Endothelial cell of umbilical vein (primary cell): Measurements from ENCODE around the gene PTPRT.

Source experiments
- EZH2 ChIP-seq: IDR thresholded peaks from 2 replicates; pipeline ENCODE4 v1.6.1; 2012; ENCODE audit warnings: borderline replicate concordance, low read depth, mild to moderate bottlenecking, moderate library complexity, low read length, inconsistent platforms; ENCODE audit not compliant: severe bottlenecking
- FOS ChIP-seq: IDR thresholded peaks from 2 replicates; pipeline ENCODE4 v1.6.1; 2011; ENCODE audit warnings: mild to moderate bottlenecking, low read length, moderate library complexity, borderline replicate concordance; ENCODE audit not compliant: insufficient read depth
- MYC ChIP-seq: IDR thresholded peaks from one replicate; pipeline ENCODE4 v1.6.1; 2011; ENCODE audit warnings: mild to moderate bottlenecking, low read depth, low read length
- POLR2A ChIP-seq: IDR thresholded peaks from 2 replicates; pipeline ENCODE4 v1.6.1; 2012; ENCODE audit warnings: low read depth, mild to moderate bottlenecking, control low read depth, low read length
- POLR2AphosphoS5 ChIP-seq: IDR thresholded peaks from 2 replicates; pipeline ENCODE4 v1.6.1; 2012; ENCODE audit warnings: low read depth, mild to moderate bottlenecking, control low read depth, low read length, moderate library complexity; ENCODE audit not compliant: insufficient read depth
- TF ChIP-seq, protein P1 (sequence below), 2 donors: IDR thresholded peaks; 1 replicate in 1 of 2; 2 replicates in 1 of 2; pipeline ENCODE4 v1.5.1; 2011; ENCODE audit warnings: low read length in 2 of 2, mild to moderate bottlenecking in 2 of 2, moderate library complexity in 2 of 2, control low read depth in 1 of 2, inconsistent platforms in 1 of 2, low read depth in 1 of 2; ENCODE audit not compliant: insufficient read depth in 1 of 2; ENCODE audit errors: extremely low read depth in 1 of 2

GRCh38 chr20:42258564-42259302, 931.0 kb downstream of the PTPRT start:
- TF ChIP-seq, protein P1, sequence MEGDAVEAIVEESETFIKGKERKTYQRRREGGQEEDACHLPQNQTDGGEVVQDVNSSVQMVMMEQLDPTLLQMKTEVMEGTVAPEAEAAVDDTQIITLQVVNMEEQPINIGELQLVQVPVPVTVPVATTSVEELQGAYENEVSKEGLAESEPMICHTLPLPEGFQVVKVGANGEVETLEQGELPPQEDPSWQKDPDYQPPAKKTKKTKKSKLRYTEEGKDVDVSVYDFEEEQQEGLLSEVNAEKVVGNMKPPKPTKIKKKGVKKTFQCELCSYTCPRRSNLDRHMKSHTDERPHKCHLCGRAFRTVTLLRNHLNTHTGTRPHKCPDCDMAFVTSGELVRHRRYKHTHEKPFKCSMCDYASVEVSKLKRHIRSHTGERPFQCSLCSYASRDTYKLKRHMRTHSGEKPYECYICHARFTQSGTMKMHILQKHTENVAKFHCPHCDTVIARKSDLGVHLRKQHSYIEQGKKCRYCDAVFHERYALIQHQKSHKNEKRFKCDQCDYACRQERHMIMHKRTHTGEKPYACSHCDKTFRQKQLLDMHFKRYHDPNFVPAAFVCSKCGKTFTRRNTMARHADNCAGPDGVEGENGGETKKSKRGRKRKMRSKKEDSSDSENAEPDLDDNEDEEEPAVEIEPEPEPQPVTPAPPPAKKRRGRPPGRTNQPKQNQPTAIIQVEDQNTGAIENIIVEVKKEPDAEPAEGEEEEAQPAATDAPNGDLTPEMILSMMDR (IDR thresholded peaks at IDR 0.05; ENCODE audit: extremely low read depth in 1 of 2, insufficient read depth in 1 of 2, low read depth in 1 of 2, low read length in 2 of 2): no peak
- TF ChIP-seq POLR2A: no peak
- no peak for TF ChIP-seq EZH2
- TF ChIP-seq FOS: no peak
- no peak for TF ChIP-seq MYC
- TF ChIP-seq POLR2AphosphoS5: no peak
